ENCODE data around the gene GJD4. TPM values are rescaled to one million over a fixed set of nuclear protein-coding genes. Genes with fewer than 3 reads are reported as not detected.

GJD4 gene
- total RNA-seq, 1 experiment from 2014 or later, result not detected

GRCh38 chr10:35638101-35638500, 33.0 kb downstream of the GJD4 start:
- Histone ChIP-seq H3K9me3 (ENCODE audit: control insufficient read depth in 1 of 2, insufficient read depth in 1 of 2, low read depth in 1 of 2, low read length in 2 of 2) (no peaks in the 10 kb centered on the region), H2AFZ (ENCODE audit: low read depth, low read length, poor library complexity, severe bottlenecking) (no peak overlapping the region), H3K27me3 (ENCODE audit: insufficient read depth, low read length) (peaks cover 18% of the 10 kb centered on the region), H4K20me1 (ENCODE audit: insufficient read depth) (no peaks in the 10 kb centered on the region), H3K79me2 (ENCODE audit: insufficient read depth, low read length) (no peaks in the 10 kb centered on the region), H3K4me1 (ENCODE audit: control insufficient read depth in 1 of 2, insufficient read depth in 2 of 2, low read length in 2 of 2) (peaks cover 5 to 22% of the 10 kb centered on the region in 2 experiments), H3K9ac (ENCODE audit: low read length) (no peak overlapping the region), H3K4me2 (ENCODE audit: low read length) (no peak overlapping the region), H3K36me3 (ENCODE audit: control insufficient read depth in 1 of 2, insufficient read depth in 2 of 2, low read length in 2 of 2) (no peaks in the 10 kb centered on the region), H3K4me3 (replicated peaks in 1 of 2; ENCODE audit: low read depth in 1 of 2, low read length in 2 of 2) (no peak overlapping the region), H3K27ac (ENCODE audit: low read depth, low read length) (no peak overlapping the region), H3K9me2 (ENCODE audit: insufficient read depth) (no peaks in the 10 kb centered on the region)
- intact Hi-C loops (cut with micrococcal nuclease), result no loop called here
- CTCF ChIA-PET, result no interaction called here
- POLR2A ChIA-PET, result no interaction called here
- DNase-seq (ENCODE audit: low read depth, low spot score) (no peak), ATAC-seq (no peak)
- TF ChIP-seq MAX (IDR thresholded peaks at IDR 0.05) (no peak), ZBTB33 (IDR thresholded peaks at IDR 0.05; ENCODE audit: extremely low read depth, insufficient replicate concordance, low read length) (no peak), ELF1 (IDR thresholded peaks at IDR 0.05; ENCODE audit: borderline replicate concordance, low read depth) (no peak), RAD21 (IDR thresholded peaks at IDR 0.05; ENCODE audit: low read depth) (no peak), SP1 (IDR thresholded peaks at IDR 0.05; ENCODE audit: low read depth) (no peak), JUND (IDR thresholded peaks at IDR 0.05) (no peak), EGR1 (IDR thresholded peaks at IDR 0.05; ENCODE audit: low read depth) (no peak), POLR2AphosphoS5 (IDR thresholded peaks at IDR 0.05; ENCODE audit: low read depth, low read length) (no peak), TCF7L2 (IDR thresholded peaks at IDR 0.05; ENCODE audit: borderline replicate concordance, extremely low read depth, insufficient read depth, insufficient read length) (no peak), YY1 (IDR thresholded peaks at IDR 0.05; ENCODE audit: extremely low read depth, insufficient replicate concordance, low read depth, low read length) (no peak), FOSL1 (IDR thresholded peaks at IDR 0.05; ENCODE audit: low read depth) (no peak), REST (IDR thresholded peaks at IDR 0.05; ENCODE audit: low read depth) (no peak), CEBPB (IDR thresholded peaks at IDR 0.05; ENCODE audit: low read depth) (no peak)
- BruUV-seq (replicated peaks), result no TSS peak
- RAD21 ChIA-PET (ENCODE audit: low non-redundant PET in 1 of 2, low total read pairs in 2 of 2, uncharacterized antibody in 2 of 2, unreplicated experiment in 2 of 2), result no interaction called here
